Mesothelial cell of epicardium (in vitro differentiated cells): Measurements from ENCODE around the gene SOX18. TPM values are rescaled to one million over a fixed set of nuclear protein-coding genes. Genes with fewer than 3 reads are reported as not detected.

Experiments
- DNase-seq, 2 experiments: peaks; one replicate each; pipeline ENCODE4 v3.0.0; 2021; ENCODE audit warnings: low spot score in 2 of 2; ENCODE audit not compliant: unreplicated experiment in 2 of 2
- H3K27ac Mint-ChIP-seq: 2 replicates; pipeline ENCODE4 v1.8.0; 2021; ENCODE audit warnings: mixed read lengths
- H3K27me3 Mint-ChIP-seq: 2 replicates; pipeline ENCODE4 v1.8.0; 2021; ENCODE audit warnings: low read depth, mixed read lengths
- H3K36me3 Mint-ChIP-seq: 2 replicates; pipeline ENCODE4 v1.8.0; 2021; ENCODE audit warnings: mixed read lengths
- H3K4me1 Mint-ChIP-seq: 2 replicates; pipeline ENCODE4 v1.8.0; 2021; ENCODE audit warnings: mixed read lengths
- H3K4me3 Mint-ChIP-seq: 2 replicates; pipeline ENCODE4 v1.8.0; 2021; ENCODE audit warnings: mild to moderate bottlenecking, moderate library complexity, mixed read lengths
- H3K9me3 Mint-ChIP-seq: 2 replicates; pipeline ENCODE4 v1.8.0; 2021; ENCODE audit warnings: mixed read lengths
- CTCF ChIP-seq: fragments of 200-600 bp; sonication (generic); IDR thresholded peaks from one replicate; pipeline ENCODE4 v1.5.0; 2021; ENCODE audit warnings: antibody characterized with exemption; ENCODE audit not compliant: unreplicated experiment
- total RNA-seq: library from RNA; stranded (reverse); gene quantifications from 3 replicates; pipeline ENCODE4 v1.2.1, GENCODE V29; 2021

SOX18 gene
- total RNA-seq, 1 donor from 2014 or later = 0.34 TPM

GRCh38 chr20:64037498-64038213, 11.8 kb downstream of the SOX18 start:
- H3K4me1 Mint-ChIP-seq = peaks cover 8% of the 10 kb centered on the region
- peaks cover 4% of the 10 kb centered on the region for H3K36me3 Mint-ChIP-seq
- no peak for DNase-seq
- H3K27me3 Mint-ChIP-seq = peaks cover 50% of the 10 kb centered on the region
- H3K27ac Mint-ChIP-seq = no peak overlapping the region
- H3K4me3 Mint-ChIP-seq = peak overlapping the region; percentile 46
- TF ChIP-seq CTCF = no peak
- no peaks in the 10 kb centered on the region for H3K9me3 Mint-ChIP-seq

GRCh38 chr20:64037199-64037497, 12.3 kb downstream of the SOX18 start:
- no peaks in the 10 kb centered on the region for H3K9me3 Mint-ChIP-seq
- DNase-seq = no peak
- peaks cover 49% of the 10 kb centered on the region for H3K27me3 Mint-ChIP-seq
- H3K4me3 Mint-ChIP-seq = no peak overlapping the region
- TF ChIP-seq CTCF = no peak
- H3K4me1 Mint-ChIP-seq = peaks cover 8% of the 10 kb centered on the region
- peaks cover 4% of the 10 kb centered on the region for H3K36me3 Mint-ChIP-seq
- no peak overlapping the region for H3K27ac Mint-ChIP-seq

- Mint-ChIP-seq H3K27me3 (peaks cover 43% of the 10 kb centered on the region), H3K27ac (no peak overlapping the region), H3K4me1 (peaks cover 8% of the 10 kb centered on the region), H3K36me3 (peaks cover 4% of the 10 kb centered on the region), H3K9me3 (no peaks in the 10 kb centered on the region), H3K4me3 (no peak overlapping the region)
- DNase-seq = no peak
- no peak for TF ChIP-seq CTCF
Measured at GRCh38 chr20:64036346-64037198, 12.9 kb downstream of the SOX18 start.

DNA sequence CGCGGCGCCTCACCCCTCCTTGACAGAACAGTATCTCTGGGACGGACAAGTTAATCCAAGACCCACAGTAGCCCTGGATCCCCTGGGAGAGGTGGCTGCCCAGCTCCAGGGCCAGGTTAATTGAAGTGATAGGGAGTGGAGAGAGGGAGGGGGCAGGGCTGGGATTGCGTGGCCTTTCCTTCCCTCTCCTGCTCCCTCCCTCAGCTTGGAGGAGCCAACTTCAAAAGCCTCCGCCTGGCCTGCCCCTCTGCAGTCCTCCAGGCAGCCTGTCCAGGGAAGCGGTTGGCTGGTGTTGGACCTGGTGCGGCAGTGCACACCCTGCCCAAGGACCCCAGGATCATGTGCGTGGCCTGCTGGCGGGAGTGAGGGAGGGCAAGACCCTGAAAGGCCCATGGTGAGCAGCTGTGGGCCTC, 13.5 kb downstream of the SOX18 start, which contains the start of gene C20orf204:
TSS of gene C20orf204 (plus strand) at position 250 of the 413 bp plus-strand sequence. CDS start at position 392, 142 bp downstream.
- peaks cover 37% of the 10 kb centered on the region for H3K27me3 Mint-ChIP-seq
- H3K4me3 Mint-ChIP-seq = no peak within 1 kb of the TSS

More for the DNA sequence above, 13.5 kb downstream of the SOX18 start, which contains the start of gene C20orf204:
- Mint-ChIP-seq H3K36me3 (peaks cover 4% of the 10 kb centered on the region), H3K27ac (no peak within 1 kb of the TSS), H3K9me3 (no peaks in the 10 kb centered on the region), H3K4me1 (peaks cover 8% of the 10 kb centered on the region)
- no peak for TF ChIP-seq CTCF
- DNase-seq = no peak
